Measurements from ENCODE around the gene TRPV6. TPM values are rescaled to one million over a fixed set of nuclear protein-coding genes. Genes with fewer than 3 reads are reported as not detected.

The TRPV6 gene
- total RNA-seq, 1 donor from 2014 or later, result 0.82 TPM

DNA sequence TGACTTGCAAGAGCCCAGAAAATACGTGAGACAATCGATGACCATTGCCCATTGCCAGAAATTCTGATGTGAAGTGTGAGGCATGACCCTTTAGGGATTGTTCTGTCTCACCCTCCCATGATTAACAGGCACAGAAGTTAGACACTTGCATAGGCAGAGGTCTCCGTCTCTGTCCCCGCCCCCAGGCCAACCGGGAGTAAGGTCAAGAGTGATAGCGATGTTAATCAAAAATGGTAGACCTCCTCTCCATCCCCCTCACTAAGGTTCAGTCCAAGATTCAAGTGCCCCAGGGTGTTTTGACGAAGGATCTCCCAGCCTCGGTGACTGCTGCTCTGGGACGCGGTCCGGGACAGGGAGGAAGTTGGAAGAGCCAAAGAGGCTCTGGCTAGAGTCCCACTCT lies 22.7 kb upstream of the TRPV6 start:
- no peak for DNase-seq

DNA sequence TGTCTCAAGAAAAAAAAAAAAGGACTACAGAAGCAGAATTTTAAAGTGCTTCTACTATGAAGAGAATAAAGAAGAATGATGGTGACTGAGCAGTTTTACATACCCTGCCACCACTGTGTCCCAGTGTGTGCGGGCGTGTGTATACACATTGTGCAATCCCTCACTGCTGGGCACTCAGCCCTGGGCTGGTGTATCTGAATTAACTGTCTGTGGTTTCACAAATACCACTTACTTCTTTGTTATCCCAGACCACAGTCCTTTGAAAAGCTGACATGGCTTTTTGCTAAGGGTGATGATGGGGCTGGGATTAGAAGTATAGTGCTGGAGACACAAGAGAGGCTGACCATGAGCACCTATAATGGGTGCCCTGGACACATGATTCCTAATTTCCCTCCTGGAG lies 21.1 kb upstream of the TRPV6 start:
- no peak for DNase-seq

DNA sequence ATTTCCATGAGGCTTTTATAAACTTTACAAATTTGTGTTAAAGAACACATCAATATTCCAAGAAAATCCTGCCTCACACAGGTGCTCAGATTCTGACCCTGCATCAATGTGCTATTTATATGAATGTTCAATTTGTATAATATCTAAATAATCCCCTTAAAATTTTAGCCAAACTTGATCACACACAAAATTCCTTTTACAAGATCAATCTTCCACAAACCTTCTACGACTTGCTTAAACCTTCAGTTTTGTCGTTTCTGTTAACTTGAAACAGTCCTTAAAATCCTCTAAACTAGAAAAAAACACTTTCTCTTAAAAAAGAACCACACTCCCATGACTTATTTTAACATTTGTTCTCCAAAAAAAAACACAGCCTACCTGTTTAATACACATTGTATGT lies 20.2 kb upstream of the TRPV6 start:
- DNase-seq, result no peak

DNA sequence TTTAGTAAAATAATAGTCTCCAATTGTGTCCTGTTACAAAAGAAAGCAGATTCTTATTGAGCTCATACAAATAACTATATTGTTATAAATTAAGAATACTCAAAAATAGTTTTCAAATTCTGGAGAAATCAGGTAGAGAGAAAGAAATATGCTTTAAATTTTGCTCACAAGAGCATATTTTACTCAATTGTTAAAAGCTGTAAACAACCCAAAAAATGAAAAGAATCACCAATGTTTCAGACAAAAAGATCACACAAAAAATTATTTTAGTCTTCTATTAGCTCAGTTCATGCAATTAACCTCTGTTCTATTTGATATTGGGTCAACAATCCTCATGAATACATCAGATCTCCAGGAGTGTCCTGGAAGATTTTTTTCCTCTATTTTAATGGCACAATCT lies 18.6 kb upstream of the TRPV6 start:
- DNase-seq, result no peak

DNA sequence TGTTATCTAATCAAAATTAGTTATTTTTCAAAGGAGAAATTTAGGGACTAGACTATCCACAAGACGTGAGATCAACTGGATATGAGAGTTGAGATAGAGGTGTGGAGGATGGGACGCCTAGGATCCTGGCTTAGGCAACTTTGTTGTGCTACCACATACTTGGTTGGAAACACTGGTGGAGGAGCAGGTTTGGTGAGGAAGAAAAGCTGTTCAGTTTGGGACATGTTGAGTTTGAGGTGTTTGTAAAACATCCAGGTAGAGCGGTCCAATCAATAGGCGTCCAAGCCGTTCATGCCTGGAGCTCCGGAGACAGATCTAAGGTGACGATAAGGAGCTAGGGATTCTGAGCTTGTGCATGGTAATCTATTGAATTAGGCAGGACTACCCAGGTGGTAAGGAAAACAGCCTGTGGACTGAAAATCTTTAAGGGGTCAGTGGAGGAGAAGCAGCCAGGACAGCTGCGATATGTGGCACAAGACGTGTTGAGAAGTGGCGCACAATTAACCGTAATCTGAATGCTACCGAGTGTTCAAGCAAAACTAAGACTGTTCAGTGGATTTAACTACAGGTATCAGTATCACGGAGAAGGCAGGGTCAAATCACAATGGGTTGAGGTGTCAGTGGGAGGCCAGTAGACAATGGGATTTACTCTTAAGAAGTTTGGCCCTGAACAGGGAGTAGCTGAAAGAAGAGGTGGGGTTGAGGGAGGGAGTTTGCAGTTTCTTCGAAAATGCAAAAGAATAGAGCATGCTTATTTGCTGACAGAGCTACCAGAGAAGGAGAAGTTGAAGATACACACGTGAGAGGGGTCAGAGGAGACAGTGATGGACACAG lies 16.1 kb upstream of the TRPV6 start:
- DNase-seq, result no peak

DNA sequence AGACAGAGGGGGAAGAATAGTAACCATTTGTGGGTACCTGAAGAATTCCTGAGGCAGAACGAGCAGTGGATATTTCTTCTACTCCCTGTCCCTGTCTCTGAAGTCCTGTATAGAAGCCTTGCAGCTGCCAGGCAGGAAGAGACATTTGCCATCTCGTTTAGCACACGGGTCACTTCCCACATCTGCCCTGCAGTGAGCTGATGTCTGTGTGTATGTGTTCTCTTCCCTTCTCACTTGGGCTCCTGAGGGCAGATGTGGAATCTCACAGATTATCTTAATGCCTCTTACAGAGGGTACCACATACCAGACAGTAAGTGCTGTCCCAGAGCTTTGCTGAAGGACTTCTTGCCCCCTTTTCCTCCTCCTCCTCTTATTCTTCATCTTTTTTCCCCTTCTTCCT lies 14.1 kb upstream of the TRPV6 start:
- no peak for DNase-seq

DNA sequence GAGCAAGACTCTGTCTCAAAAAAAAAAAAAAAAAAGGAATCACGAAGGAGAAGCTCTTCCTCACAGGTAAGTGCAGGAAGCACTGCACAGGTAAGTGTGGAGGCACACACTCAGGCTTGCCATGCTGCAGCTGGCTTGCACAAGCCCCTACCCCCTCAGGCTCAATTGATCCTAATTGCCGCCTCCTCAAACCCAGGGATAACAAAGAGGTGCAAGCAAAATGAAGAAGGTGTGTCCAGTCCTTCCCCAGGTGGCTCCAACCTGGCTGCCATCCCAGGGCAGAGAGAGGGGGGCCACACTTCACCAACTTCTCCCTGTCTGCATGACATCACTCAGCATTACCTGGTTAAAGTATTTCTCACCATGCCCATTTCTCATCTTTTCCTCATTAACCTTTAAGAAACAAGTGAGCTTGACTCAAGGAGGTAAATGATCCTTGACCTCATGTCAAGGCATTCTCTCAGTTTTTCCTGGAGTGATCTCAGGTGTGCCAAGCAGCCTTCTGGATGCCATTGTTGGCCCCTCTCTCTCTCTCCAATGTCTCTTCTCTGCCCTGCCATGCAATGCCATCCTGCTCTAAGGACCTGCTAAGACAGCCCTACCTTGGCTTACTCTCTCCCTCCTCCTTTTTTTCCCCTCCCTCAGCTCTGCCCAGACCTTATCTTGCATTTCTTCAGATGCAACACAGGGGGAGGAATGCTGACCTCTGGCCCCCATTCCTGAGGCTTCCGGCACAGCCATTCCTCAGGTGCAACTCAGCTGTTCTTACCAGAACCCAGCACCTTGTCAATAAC lies 13.0 kb upstream of the TRPV6 start:
- no peak for DNase-seq

DNA sequence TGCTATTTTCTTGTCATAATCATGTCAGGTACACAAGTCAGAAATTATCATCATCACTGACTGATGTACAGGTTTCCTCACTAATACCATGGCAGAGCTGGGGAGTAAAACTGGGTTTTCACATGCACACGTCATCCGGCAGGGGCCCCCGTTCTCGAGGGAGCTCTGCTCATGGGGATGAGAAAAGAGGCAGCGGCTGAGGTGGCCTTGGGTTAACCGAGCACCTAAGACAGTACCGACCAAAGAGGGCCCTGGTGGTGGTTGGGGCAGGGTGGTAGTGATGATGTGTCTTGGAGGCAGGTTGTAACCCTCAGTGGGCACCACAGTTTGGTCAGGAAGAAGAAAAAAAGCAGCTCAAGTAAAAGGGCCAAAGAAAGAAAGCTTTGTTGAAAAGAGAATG lies 12.1 kb upstream of the TRPV6 start:
- DNase-seq, result no peak

DNA sequence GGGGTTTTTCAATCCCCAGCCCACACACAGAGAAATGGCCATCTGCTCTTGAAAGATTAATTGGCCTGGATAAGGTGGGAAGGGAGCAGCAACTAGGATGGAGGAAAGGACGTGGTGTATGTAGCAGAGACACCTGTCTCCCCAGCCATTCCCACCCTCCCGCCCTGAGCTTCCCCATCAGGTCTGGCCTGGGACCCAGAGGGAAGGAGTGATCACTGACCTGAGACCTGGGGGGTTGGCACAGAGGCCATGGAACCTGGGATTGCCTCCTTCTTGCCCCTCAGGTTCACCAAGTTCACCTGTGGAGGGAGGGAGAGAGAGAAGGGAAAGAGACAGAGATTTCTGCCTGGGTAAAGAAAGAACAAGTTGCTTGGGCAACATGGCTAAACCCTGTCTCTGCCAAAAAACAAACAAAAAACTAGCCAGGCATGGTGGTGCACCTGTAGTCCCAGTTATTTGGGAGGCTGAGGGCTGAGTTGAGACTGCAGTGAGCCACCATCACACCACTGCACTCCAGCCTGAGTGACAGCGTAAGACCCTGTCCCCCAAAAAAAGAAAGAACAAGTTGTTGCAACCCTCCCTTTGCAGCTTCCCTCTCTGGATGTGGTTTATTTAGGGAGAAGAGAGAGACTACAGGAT lies 11.3 kb upstream of the TRPV6 start:
- DNase-seq, result no peak

DNA sequence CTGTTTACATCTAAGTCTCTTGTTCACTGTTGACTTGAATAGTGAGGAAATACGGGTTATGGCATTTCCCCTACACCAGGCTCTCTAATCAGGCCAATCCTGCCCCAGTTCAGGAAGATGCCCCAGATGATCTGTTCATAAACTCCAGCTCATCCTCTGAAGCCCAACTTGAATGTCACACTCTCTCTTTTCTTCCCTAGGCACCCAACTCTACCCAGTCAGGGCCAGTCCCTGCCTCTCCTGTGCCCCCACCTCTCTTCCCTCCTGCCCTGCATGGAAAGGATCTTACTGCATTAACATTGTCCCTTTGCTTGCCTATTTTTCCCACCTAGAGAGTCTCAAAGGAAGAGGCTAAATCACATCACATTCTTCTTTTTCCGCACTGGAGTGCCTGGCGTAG lies 10.6 kb upstream of the TRPV6 start:
- DNase-seq, result no peak

DNA sequence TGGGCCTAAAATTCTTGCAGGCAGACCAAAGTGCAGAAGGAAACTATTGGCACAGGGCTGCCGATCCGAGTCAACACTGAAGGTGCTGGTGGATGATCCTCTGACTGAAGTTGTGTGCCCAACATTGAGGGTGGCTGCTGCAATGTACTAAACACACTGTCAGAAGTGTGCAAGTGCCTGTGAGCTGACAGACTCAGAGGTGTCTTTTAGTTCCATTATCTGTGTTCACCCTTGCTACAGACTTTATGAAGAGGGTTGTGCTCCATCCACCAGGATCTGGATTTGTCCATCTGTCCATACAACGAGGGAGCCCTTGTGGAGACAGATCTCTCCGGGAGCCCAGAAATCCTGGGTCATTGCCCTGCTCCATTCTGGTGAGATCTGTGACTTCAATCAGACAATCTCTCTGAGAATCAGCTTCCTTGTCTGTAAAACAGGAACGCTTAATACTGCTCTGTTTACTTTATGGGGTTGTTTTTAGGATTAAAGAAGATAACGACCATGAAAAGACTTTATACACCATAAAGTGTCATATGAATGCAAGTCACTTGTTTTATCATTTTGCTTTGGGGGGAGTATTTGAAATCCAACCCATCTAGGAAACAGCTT lies 9.5 kb upstream of the TRPV6 start:
- no peak for DNase-seq

DNA sequence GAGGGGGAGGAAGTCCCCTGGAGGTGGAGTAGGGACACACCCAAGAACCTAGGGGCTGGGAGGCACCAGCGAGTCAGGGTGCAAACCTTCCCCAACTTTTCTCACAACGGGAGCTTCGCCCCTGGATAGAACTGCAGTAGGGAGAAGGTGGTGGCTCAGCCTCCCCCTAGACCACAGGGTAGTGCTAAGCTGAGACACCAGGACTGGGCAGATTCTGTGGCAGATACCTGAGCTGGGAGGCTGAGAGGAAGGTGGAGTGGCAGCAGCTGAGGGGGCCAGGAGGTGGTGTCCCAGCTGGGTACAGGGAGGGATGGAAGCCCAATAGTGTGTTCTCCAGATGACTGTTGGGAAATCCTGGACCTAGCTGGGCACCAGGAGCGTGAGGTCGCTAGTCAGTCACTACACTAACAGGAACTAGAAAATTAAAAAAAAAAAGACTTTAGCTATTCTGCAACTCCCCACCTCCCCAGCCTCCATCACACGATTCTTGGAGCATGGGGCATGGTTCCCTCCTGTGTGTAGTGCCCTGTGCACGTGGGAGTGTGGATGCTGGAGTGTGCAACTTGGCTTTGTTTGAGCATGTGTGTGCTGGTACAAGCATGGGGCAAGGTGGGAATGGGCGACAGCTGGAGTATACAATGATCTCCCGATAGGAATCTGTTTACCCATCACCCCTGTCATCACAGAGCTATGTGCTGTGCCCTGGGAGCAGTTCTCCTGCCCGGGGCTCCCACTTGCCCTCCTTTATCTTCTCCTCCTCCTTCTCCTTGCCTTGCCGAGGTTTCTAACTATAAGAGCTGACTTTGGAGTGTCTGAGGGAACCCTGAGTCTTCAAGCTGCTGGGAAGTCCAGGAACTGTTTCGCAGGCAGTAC lies 8.8 kb upstream of the TRPV6 start:
- DNase-seq, result no peak

DNA sequence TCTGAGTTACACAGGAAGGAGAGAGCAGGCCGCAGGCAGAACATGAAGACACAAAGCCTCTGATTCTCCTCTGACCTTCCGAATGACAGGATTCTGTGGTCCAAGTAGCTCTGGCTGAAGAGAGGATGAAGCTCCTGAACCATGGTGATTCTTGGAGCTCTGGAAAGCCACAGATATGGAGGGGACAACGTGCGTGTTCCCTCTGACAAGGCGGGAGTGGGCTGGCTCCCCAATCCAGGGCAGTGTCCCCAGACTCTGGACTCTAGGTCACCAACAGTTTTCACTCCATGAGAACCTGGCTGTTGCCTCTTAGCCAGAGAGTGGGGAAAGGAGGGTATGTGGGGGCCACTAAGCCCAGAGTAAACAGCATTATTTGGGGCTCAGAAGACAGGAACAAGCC lies 7.4 kb upstream of the TRPV6 start:
- DNase-seq, result no peak

DNA sequence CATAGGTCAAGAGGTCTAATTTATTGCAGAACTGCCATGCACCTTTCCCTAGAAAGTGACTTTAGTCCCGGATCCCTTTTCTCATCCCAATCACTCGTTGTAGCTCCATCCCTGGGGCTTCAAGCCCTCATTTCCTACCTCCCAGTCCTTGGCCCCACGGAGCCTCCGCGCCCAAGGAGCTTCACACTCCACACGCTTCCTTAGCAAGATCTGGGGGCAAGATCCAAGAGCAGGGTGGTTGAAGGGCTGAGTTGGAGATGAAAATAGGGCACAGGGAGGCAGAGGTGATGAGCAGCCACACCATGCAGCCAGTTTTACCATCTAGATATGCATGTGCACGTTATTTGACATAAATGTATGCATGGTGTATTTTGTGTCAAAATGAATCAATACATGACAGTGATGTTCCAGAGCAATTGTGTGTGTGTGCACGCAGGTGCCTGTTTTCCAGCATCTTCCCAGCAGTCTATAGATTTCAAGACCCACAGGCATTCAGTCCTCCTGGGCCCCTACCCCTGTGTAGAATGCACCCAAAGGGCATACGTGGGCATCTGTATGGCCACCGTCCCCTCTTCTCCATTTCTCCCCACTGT lies 6.0 kb upstream of the TRPV6 start:
- DNase-seq, result no peak

DNA sequence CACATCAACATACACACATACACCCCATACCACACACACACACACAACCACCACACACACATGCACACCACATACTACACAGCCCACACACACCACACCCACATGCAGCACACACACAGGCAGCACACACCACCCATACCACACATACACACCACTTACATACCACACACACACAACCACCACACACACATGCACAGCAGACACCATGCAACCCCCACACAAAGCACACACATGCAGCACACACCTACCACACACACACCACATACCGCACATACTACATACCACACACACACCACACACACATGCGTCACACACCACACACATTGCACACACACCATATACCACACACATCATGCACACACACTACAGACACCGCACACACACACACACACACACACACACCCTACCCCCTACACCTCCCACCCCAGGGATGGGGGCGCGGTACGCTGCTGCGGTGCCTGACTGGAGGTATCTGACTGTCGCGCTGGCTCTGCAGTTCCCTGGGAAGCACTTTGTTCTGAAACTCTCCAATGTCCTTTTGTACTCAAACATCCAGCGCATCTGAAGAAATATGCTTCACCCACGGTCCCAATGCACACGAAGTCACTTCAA lies 5.4 kb upstream of the TRPV6 start:
- DNase-seq, result no peak

DNA sequence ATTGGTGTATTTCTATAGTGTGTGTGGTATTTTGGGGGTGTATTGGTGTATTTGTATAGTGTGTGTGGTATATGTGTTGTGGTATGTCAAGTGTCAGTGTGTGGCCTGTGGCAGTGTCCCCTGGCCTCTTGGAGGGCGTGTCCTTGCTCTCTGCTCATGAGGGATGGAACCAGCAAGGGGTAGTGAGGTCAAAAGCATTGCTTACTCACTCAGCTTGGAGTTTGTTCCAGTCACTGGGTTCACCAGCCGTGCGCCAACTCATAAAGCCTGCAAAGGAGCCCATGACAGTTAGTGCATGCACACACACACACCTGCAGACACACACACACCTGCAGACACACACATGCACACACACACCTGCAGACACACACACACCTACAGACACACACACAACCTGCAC lies 4.3 kb upstream of the TRPV6 start:
- DNase-seq, result no peak

DNA sequence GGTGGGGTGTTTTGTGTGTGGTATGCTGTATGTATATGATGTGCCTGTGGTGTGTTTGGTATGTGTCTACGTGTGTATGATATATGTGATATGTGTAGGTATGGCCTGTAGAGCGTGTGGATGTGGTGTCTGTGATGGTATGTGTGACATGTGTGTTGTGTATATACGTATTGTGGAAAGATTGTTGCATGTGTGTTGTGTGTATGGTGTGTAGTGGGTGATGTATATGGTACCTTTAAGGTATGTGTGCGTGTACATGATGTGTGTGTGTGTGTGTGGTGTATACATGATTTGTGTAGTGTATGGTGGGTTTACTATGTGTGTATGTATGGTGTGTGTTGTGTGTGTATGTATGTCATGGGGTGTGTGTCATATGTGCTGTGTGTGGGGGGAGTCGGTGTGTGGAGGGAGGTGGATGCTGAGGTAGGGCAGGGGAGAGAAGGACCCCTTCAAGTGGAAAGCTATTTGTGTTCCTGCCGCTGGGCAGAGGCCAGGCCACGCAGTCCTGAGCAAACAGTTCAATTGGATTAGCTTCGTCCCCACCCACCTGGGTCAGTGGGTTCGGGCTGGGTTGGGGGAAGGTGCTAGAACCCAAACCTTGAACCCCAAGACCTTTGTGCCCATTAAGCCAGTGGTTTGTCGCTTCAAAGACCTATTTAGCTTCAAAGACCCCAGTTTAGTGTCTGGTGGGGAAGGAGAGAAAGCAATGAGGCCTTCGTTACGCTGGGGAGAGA lies 1.9 kb upstream of the TRPV6 start:
- no peak for DNase-seq

DNA sequence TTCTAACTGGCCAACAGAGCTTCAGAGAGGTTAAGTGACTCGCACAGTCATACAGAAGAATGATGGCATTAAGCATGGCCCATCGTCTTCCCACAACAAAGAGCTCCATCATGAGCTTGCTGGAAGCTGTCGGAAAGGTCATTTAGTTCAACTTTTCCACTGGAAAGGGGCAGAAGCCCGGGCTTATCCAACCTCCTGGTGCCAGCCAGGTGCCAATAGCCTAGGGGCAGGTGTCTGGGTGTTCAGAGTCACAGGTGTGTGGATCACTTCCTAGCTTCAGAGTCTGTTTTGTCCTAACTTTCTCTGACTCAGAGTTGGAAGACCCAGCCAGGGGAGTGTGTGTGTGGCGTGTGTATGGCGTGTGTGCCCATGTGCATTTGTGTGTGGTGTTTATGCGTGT lies 1.3 kb upstream of the TRPV6 start:
- DNase-seq, result no peak

DNA sequence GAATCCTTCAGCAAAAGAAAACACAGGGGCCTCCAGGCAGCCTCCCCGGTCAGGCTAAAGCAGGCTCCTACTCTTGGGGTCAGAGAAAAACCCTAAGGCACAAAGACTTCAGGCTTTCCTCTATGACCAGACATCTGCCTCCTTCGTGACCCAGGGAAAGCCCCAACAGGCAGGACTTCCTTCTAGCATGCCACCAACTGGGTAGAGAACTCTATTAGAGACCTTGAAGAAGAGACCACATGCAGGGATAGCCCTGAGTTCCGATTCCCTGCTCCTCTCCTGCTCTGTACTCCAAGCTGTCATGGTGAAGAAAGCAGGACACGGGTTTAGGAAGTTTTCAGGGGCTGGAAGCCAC lies 1.3 kb downstream of the TRPV6 start:
- DNase-seq, result no peak

DNA sequence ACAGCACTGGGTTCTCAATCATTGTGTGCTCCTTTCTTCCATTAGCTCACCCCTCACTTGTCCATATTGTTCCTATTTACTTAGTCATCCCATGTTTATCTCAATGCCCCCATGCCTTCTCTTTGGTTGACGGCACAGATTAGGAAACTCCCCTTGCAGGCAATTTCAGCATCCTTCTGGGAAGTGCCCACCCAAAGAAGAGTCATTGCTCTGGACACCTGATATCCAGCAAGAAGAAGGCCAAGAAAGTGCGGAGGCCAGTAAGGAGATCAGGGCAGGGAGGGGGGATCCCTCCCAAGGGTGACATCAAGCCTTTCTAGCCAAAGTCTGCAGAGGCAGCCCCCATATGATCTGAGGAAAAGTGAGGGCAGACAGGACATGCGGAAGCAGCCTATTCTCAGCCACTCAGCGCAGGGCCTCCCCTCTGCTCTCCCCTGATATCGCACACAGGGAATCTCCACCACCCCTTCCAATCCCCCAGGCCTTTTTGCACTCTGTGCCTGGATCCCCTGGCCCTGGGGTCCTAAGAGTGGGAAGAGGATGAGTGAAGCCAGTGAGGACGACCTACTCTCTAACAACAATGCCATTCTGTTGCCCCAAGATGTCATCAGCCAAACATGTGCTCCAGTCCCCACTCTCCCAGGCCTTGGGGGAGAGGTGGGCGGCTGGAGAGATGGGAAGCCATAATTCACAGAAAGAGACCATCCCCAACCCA lies 1.8 kb downstream of the TRPV6 start:
- no peak for DNase-seq

Measured in tongue (tissue), 2 donors.